ENCODE results near the gene ILDR2. TPM values are rescaled to one million over a fixed set of nuclear protein-coding genes. Genes with fewer than 3 reads are reported as not detected.

Gene ILDR2, protein sequence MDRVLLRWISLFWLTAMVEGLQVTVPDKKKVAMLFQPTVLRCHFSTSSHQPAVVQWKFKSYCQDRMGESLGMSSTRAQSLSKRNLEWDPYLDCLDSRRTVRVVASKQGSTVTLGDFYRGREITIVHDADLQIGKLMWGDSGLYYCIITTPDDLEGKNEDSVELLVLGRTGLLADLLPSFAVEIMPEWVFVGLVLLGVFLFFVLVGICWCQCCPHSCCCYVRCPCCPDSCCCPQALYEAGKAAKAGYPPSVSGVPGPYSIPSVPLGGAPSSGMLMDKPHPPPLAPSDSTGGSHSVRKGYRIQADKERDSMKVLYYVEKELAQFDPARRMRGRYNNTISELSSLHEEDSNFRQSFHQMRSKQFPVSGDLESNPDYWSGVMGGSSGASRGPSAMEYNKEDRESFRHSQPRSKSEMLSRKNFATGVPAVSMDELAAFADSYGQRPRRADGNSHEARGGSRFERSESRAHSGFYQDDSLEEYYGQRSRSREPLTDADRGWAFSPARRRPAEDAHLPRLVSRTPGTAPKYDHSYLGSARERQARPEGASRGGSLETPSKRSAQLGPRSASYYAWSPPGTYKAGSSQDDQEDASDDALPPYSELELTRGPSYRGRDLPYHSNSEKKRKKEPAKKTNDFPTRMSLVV
- total RNA-seq: 2.6 TPM

DNA sequence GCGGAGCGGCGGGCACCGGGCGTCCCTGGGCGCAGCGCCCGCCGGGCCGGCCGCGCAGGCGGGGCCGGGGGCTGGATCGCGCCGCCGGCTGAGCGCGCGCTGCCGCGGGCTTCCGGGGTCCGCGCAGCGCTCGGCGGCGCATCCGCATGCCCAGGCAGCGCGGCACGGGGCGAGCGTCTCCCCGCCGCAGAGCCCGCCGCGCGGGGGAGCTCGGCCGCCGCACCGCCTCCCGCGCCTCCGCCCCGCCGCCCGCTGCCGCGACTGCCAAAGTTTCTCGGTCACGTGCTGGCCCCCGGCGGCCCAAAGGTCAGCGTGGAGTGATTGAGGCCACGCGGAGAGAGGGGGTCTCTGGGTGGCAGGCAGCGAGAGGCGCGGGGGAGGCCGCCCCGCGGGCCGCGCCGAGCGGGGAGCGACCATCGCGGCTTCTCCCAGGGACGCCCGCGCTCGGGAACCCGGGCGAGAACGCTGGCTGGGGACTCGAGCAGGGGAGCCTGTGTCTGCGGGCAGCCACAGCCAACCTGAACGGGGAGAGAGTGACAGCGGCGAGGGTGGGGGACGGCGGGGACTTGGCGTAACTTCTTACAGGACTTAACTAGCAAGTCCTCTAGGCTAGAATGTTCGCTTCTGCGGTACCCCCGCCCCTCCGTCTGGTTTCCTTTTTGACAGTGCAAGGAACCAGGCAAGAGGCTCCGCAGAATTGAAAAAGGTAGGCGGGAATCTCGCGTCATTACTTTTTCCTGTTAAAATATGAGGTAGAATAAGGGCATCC, at the start of gene ILDR2:
Gene ILDR2 (minus strand): TSS at position 180 of the 769 bp plus-strand sequence. CDS start 272 bp downstream, outside the sequence.
- Histone ChIP-seq H3K9ac (ENCODE audit: low read depth in 1 of 3, low read length in 3 of 3) (peak within 1 kb of the TSS; percentile 52 to 79 (median 61)), H3K4me1 (ENCODE audit: control insufficient read depth in 3 of 3, insufficient read depth in 3 of 3, low read length in 3 of 3) (peaks cover 8 to 10% (median 10%) of the 10 kb centered on the region in 3 donors), H3K27me3 (ENCODE audit: control insufficient read depth in 3 of 3, insufficient read depth in 3 of 3, low read length in 3 of 3) (peaks cover 11 to 25% (median 25%) of the 10 kb centered on the region in 3 donors), H3K27ac (ENCODE audit: low read depth, low read length) (no peak within 1 kb of the TSS), H3K9me3 (ENCODE audit: control insufficient read depth in 3 of 3, low read length in 3 of 3) (no peaks in the 10 kb centered on the region), H3K36me3 (ENCODE audit: control insufficient read depth in 3 of 3, insufficient read depth in 3 of 3, low read length in 3 of 3) (no peaks in the 10 kb centered on the region), H3K4me3 (ENCODE audit: low read length in 3 of 3) (peak within 1 kb of the TSS; percentile 67 to 75 (median 72))

DNA sequence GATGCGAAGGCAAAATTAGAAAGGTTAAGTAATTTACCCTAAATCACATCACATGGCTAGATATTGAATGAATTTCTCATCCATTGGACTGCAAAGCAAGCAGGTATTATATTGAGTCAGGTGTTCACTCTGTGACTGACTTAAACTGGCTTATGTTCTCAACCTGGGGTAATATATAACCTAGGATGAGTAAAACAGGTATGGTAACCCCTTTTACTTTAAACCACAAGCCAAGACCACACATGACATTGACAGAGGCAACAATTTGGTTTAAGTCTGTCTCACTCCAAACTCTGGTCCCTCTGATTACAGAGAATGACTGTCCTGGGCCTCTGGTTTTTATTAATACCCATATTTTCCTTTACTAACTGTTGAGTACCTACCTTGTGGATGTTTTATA, 47.0 kb upstream of the ILDR2 start:
- Histone ChIP-seq H3K9ac (ENCODE audit: low read depth in 1 of 3, low read length in 3 of 3) (no peak overlapping the region), H3K4me1 (ENCODE audit: control insufficient read depth in 3 of 3, insufficient read depth in 3 of 3, low read length in 3 of 3) (no peaks in the 10 kb centered on the region), H3K27ac (ENCODE audit: low read depth, low read length) (no peak overlapping the region), H3K36me3 (ENCODE audit: control insufficient read depth in 3 of 3, insufficient read depth in 3 of 3, low read length in 3 of 3) (no peaks in the 10 kb centered on the region), H3K4me3 (ENCODE audit: low read length in 3 of 3) (no peak overlapping the region), H3K9me3 (ENCODE audit: control insufficient read depth in 3 of 3, low read length in 3 of 3) (no peaks in the 10 kb centered on the region), H3K27me3 (ENCODE audit: control insufficient read depth in 3 of 3, insufficient read depth in 3 of 3, low read length in 3 of 3) (no peaks in the 10 kb centered on the region)

DNA sequence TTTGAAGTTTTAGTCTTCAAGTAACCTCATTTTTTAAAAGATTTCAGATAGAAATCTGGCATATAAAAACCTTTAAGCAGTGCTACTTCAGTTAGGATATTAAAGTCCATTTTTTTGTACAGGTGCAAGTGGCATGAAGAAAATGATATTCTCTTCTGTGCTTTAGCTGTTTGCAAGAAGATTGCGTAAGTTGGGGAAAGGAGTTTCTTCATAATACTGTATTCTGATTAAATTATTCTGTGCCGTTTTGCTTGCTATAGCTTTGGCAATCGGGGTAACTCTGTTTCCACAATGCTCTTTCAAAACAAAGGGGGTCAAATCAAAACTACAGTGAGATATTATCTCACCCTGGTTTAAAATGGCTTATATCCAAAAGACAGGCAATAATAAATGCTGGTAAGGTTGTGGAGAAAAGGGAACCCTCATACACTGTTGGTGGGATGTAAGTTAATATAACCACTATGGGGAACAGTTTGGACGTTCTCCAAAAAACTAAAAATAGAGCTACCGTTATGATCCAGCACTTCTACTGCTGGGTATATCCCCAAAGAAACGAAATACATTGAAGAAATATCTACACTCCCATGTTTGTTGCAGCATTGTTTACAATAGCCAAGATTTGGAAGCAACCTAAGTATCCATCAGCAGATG, 40.9 kb upstream of the ILDR2 start:
- H3K27ac ChIP-seq (ENCODE audit: low read depth, low read length): no peak overlapping the region
- no peaks in the 10 kb centered on the region for H3K4me1 ChIP-seq (ENCODE audit: control insufficient read depth in 3 of 3, insufficient read depth in 3 of 3, low read length in 3 of 3)
- H3K9ac ChIP-seq (ENCODE audit: low read depth in 1 of 3, low read length in 3 of 3): no peak overlapping the region
- no peaks in the 10 kb centered on the region for H3K9me3 ChIP-seq (ENCODE audit: control insufficient read depth in 3 of 3, low read length in 3 of 3)
- no peak overlapping the region for H3K4me3 ChIP-seq (ENCODE audit: low read length in 3 of 3)
- no peaks in the 10 kb centered on the region for H3K36me3 ChIP-seq (ENCODE audit: control insufficient read depth in 3 of 3, insufficient read depth in 3 of 3, low read length in 3 of 3)
- H3K27me3 ChIP-seq (ENCODE audit: control insufficient read depth in 3 of 3, insufficient read depth in 3 of 3, low read length in 3 of 3): no peaks in the 10 kb centered on the region

DNA sequence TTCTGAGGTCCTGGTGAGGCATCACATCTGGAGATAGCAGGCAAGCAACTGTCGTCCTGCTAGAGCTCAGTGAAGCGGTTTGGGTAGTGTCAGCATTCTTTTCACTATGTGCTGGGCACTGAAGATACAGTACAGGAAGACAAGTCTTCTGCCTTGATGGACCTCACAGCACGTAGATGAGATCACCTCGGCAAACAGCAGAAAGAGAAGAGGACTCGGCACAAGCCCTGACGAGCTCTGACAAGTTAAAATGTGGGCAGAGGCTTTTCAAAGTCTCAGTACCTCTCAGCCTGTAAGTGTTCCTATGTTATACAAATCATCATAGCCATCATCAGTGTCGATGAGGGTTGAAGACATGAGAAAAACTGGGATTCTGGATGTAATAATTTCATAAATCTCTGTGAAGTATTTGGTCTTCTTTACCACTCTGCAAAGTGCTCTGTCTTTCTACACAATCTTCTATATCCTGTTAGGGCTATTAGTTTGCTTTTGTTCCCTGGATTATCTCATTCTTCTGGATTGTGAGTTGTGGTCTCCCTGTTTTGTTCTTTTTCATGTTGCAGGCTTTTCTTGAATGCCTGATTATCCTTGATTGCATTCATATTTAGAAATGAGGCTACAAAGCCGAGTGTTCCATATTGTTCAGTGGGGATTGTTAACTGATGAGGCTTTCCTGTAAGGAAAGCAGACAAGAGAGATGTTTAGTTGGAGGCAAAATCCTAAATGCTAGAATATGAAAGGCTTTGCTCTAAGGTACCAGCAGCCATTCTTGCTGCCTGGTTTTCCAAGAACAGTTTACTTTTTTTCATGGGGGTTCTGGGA, 38.0 kb upstream of the ILDR2 start:
- H3K4me1 ChIP-seq (ENCODE audit: control insufficient read depth in 3 of 3, insufficient read depth in 3 of 3, low read length in 3 of 3): no peaks in the 10 kb centered on the region
- H3K27ac ChIP-seq (ENCODE audit: low read depth, low read length): no peak overlapping the region
- H3K4me3 ChIP-seq (ENCODE audit: low read length in 3 of 3): no peak overlapping the region
- H3K9ac ChIP-seq (ENCODE audit: low read depth in 1 of 3, low read length in 3 of 3): no peak overlapping the region
- no peaks in the 10 kb centered on the region for H3K36me3 ChIP-seq (ENCODE audit: control insufficient read depth in 3 of 3, insufficient read depth in 3 of 3, low read length in 3 of 3)
- H3K9me3 ChIP-seq (ENCODE audit: control insufficient read depth in 3 of 3, low read length in 3 of 3): no peaks in the 10 kb centered on the region
- no peaks in the 10 kb centered on the region for H3K27me3 ChIP-seq (ENCODE audit: control insufficient read depth in 3 of 3, insufficient read depth in 3 of 3, low read length in 3 of 3)

DNA sequence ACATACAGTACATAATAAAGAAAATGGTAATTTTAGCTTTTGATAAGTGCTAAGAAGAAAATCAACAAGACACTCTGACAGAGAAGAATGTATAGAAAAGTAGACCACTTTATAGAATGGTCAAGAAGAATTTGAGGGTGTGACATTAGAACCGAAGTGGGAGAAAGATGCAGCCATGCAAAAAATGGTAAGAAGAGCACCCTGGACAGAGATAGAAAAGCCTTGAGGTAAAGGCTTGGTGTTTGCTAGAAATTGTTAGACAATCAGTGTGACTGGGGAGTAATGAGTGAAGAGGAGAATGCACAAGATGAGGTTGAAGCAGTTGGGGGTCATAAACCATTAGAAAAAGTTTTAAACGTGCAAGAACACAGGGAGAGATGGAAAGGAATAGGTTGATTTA, 37.2 kb upstream of the ILDR2 start:
- Histone ChIP-seq H3K4me3 (ENCODE audit: low read length in 3 of 3) (no peak overlapping the region), H3K27ac (ENCODE audit: low read depth, low read length) (no peak overlapping the region), H3K9ac (ENCODE audit: low read depth in 1 of 3, low read length in 3 of 3) (no peak overlapping the region), H3K36me3 (ENCODE audit: control insufficient read depth in 3 of 3, insufficient read depth in 3 of 3, low read length in 3 of 3) (no peaks in the 10 kb centered on the region), H3K4me1 (ENCODE audit: control insufficient read depth in 3 of 3, insufficient read depth in 3 of 3, low read length in 3 of 3) (no peaks in the 10 kb centered on the region), H3K9me3 (ENCODE audit: control insufficient read depth in 3 of 3, low read length in 3 of 3) (no peaks in the 10 kb centered on the region), H3K27me3 (ENCODE audit: control insufficient read depth in 3 of 3, insufficient read depth in 3 of 3, low read length in 3 of 3) (no peaks in the 10 kb centered on the region)

DNA sequence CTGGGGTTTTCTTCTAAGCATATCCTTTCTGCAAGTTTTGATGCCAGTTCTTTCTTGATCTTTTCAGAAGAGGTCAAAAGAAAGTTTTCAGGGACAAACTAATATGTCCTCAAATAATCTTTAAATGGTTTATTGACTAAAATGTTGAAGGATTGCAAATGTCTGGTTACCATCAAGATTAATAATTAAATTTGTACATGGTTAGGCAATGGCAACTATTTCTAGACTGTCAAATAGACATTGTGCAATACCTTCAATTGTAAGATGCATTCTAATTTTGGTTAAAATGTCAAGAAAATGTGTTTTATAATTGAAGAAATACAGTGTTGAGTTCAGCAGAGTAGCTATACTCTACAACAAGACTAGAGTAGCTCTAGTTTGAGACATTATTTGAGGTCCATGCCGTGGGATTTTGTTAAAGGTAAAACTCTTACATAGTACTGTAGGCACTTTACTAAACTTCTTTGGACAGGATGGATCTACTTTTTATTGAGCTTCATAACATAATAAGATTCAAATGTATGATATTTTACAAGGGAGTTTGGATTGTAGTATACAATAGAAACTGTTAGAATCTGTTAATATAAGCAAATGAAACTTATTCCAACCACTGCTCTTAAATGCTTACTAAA, 36.3 kb upstream of the ILDR2 start:
- Histone ChIP-seq H3K9ac (ENCODE audit: low read depth in 1 of 3, low read length in 3 of 3) (no peak overlapping the region), H3K9me3 (ENCODE audit: control insufficient read depth in 3 of 3, low read length in 3 of 3) (no peaks in the 10 kb centered on the region), H3K27me3 (ENCODE audit: control insufficient read depth in 3 of 3, insufficient read depth in 3 of 3, low read length in 3 of 3) (no peaks in the 10 kb centered on the region), H3K4me3 (ENCODE audit: low read length in 3 of 3) (no peak overlapping the region), H3K27ac (ENCODE audit: low read depth, low read length) (no peak overlapping the region), H3K36me3 (ENCODE audit: control insufficient read depth in 3 of 3, insufficient read depth in 3 of 3, low read length in 3 of 3) (no peaks in the 10 kb centered on the region), H3K4me1 (ENCODE audit: control insufficient read depth in 3 of 3, insufficient read depth in 3 of 3, low read length in 3 of 3) (no peaks in the 10 kb centered on the region)

DNA sequence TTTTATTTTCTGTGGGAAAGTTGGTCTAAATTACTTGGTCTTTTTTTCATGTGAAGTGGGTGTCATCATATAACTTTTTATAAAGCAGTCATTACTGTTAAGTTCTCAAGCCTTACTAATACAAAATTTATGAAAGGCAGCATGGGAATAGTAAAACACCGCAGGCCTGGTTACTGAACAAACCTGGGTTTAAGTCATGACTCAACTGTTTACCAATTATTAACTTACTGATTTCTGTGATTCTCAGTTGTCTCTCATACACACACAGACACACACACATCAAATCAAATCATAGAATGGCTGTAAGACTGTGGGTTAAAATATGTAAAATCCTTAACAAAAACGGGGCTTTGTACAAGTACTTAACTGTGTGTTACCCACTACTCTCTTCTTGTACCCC, 28.4 kb upstream of the ILDR2 start:
- H3K27me3 ChIP-seq (ENCODE audit: control insufficient read depth in 3 of 3, insufficient read depth in 3 of 3, low read length in 3 of 3): no peaks in the 10 kb centered on the region
- no peak overlapping the region for H3K4me3 ChIP-seq (ENCODE audit: low read length in 3 of 3)
- no peak overlapping the region for H3K9ac ChIP-seq (ENCODE audit: low read depth in 1 of 3, low read length in 3 of 3)
- H3K36me3 ChIP-seq (ENCODE audit: control insufficient read depth in 3 of 3, insufficient read depth in 3 of 3, low read length in 3 of 3): no peaks in the 10 kb centered on the region
- no peaks in the 10 kb centered on the region for H3K9me3 ChIP-seq (ENCODE audit: control insufficient read depth in 3 of 3, low read length in 3 of 3)
- no peaks in the 10 kb centered on the region for H3K4me1 ChIP-seq (ENCODE audit: control insufficient read depth in 3 of 3, insufficient read depth in 3 of 3, low read length in 3 of 3)
- no peak overlapping the region for H3K27ac ChIP-seq (ENCODE audit: low read depth, low read length)

DNA sequence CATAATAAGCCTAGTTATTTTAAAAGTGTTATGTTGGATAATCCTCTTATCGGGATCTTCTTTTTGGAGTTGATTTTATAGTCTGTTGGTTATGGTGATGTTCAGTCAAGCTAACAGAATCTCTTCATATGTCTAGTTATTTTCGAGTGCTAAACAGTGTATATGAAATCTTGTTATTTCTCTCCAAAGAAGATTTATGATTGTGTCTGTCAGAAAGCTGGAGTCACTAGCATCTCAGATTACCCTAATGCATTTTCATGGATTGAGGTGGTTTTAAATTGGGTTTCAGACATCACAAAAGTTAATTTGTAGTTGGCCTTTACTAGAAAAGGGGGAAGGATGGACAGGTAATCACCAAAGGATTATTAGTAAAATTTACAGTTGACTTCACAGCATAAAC, 27.0 kb upstream of the ILDR2 start:
- Histone ChIP-seq H3K4me3 (ENCODE audit: low read length in 3 of 3) (no peak overlapping the region), H3K4me1 (ENCODE audit: control insufficient read depth in 3 of 3, insufficient read depth in 3 of 3, low read length in 3 of 3) (no peaks in the 10 kb centered on the region), H3K9ac (ENCODE audit: low read depth in 1 of 3, low read length in 3 of 3) (no peak overlapping the region), H3K27ac (ENCODE audit: low read depth, low read length) (no peak overlapping the region), H3K36me3 (ENCODE audit: control insufficient read depth in 3 of 3, insufficient read depth in 3 of 3, low read length in 3 of 3) (no peaks in the 10 kb centered on the region), H3K9me3 (ENCODE audit: control insufficient read depth in 3 of 3, low read length in 3 of 3) (no peaks in the 10 kb centered on the region), H3K27me3 (ENCODE audit: control insufficient read depth in 3 of 3, insufficient read depth in 3 of 3, low read length in 3 of 3) (no peaks in the 10 kb centered on the region)

DNA sequence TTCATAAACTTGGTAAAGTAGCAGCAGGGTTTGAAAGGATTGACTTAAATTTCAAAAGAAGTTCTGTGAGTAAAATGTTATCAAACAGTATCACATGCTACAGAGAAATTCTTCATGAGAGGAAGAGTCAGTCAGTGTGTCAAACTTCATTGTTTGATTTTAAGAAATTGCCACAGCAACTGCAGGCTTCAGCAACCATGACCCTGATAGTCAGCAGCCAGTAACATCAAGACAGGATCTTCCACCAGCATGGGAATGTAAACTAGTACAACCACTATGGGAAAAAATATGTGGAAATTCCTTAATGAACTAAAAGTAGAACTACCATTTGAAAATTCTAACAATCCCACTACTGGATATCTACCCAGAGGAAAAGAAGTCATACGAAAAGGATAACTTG, 25.2 kb upstream of the ILDR2 start:
- no peaks in the 10 kb centered on the region for H3K27me3 ChIP-seq (ENCODE audit: control insufficient read depth in 3 of 3, insufficient read depth in 3 of 3, low read length in 3 of 3)
- H3K36me3 ChIP-seq (ENCODE audit: control insufficient read depth in 3 of 3, insufficient read depth in 3 of 3, low read length in 3 of 3): no peaks in the 10 kb centered on the region
- no peak overlapping the region for H3K27ac ChIP-seq (ENCODE audit: low read depth, low read length)
- no peaks in the 10 kb centered on the region for H3K4me1 ChIP-seq (ENCODE audit: control insufficient read depth in 3 of 3, insufficient read depth in 3 of 3, low read length in 3 of 3)
- H3K9me3 ChIP-seq (ENCODE audit: control insufficient read depth in 3 of 3, low read length in 3 of 3): no peaks in the 10 kb centered on the region
- H3K4me3 ChIP-seq (ENCODE audit: low read length in 3 of 3): no peak overlapping the region
- H3K9ac ChIP-seq (ENCODE audit: low read depth in 1 of 3, low read length in 3 of 3): no peak overlapping the region

Data from skeletal muscle tissue (tissue), 4 donors.